ENCODE results near the gene ADSL. TPM values are rescaled to one million over a fixed set of nuclear protein-coding genes. Genes with fewer than 3 reads are reported as not detected.
"Not testable (repeated sequence)": the region's sequence is repeated elsewhere in the genome, so short reads cannot be mapped to it uniquely, and the experiment has no call there.

Gene ADSL
- polyA plus RNA-seq, 1 of the 3 experiments (the other 2 are of a cell fraction): 79.7 TPM

DNA sequence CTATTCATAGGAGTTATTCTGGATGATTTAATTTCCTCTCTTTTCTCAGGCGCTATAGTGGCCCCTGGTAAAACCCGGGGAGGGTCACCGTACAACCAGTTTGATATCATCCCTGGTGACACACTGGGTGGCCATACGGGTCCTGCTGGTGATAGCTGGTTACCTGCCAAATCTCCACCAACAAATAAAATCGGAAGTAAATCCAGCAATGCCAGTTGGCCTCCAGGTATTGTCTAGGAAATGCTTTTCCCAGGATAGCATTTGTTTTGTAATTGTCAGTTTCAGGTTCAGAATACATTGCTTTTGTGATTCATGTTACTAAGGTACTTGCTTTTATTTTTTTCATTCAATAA is 35.6 kb upstream of the ADSL start (continued):
- TF ChIP-seq FOXJ3 (CRISPR knock-in tag; IDR thresholded peaks at IDR 0.05): no peak
- no peak for TF ChIP-seq EP300 (IDR thresholded peaks at IDR 0.05; ENCODE audit: borderline replicate concordance in 1 of 2, low read depth in 1 of 2, low read length in 1 of 2)
- no peak for TF ChIP-seq SIN3A (IDR thresholded peaks at IDR 0.05; ENCODE audit: borderline replicate concordance, low read depth, low read length)
- TF ChIP-seq GATA2 (CRISPR knock-in tag; IDR thresholded peaks at IDR 0.05): no peak
- TF ChIP-seq, protein P1, sequence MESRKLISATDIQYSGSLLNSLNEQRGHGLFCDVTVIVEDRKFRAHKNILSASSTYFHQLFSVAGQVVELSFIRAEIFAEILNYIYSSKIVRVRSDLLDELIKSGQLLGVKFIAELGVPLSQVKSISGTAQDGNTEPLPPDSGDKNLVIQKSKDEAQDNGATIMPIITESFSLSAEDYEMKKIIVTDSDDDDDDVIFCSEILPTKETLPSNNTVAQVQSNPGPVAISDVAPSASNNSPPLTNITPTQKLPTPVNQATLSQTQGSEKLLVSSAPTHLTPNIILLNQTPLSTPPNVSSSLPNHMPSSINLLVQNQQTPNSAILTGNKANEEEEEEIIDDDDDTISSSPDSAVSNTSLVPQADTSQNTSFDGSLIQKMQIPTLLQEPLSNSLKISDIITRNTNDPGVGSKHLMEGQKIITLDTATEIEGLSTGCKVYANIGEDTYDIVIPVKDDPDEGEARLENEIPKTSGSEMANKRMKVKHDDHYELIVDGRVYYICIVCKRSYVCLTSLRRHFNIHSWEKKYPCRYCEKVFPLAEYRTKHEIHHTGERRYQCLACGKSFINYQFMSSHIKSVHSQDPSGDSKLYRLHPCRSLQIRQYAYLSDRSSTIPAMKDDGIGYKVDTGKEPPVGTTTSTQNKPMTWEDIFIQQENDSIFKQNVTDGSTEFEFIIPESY (IDR thresholded peaks at IDR 0.05; ENCODE audit: borderline replicate concordance, low read depth): no peak
- no peak for TF ChIP-seq RCOR1 (IDR thresholded peaks at IDR 0.05; ENCODE audit: low read length)
- TF ChIP-seq, protein P2, sequence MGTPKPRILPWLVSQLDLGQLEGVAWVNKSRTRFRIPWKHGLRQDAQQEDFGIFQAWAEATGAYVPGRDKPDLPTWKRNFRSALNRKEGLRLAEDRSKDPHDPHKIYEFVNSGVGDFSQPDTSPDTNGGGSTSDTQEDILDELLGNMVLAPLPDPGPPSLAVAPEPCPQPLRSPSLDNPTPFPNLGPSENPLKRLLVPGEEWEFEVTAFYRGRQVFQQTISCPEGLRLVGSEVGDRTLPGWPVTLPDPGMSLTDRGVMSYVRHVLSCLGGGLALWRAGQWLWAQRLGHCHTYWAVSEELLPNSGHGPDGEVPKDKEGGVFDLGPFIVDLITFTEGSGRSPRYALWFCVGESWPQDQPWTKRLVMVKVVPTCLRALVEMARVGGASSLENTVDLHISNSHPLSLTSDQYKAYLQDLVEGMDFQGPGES (IDR thresholded peaks at IDR 0.05; ENCODE audit: low read depth, low read length): no peak
- TF ChIP-seq RXRA (IDR thresholded peaks at IDR 0.05; ENCODE audit: borderline replicate concordance, low read depth): no peak

- POLR2A ChIA-PET; H3K79me2 ChIP-seq (ENCODE audit: insufficient read depth); H2AFZ ChIP-seq (ENCODE audit: low read depth); DNase-seq; H3K9ac ChIP-seq; H3K4me3 ChIP-seq (ENCODE audit: low read depth in 2 of 2, low read length in 1 of 2); H3K4me1 ChIP-seq (ENCODE audit: control insufficient read depth in 1 of 2, insufficient read depth in 2 of 2, low read depth in 1 of 2, low read length in 1 of 2); H3K27me3 ChIP-seq (ENCODE audit: insufficient read depth); CTCF ChIA-PET; H3K9me3 ChIP-seq; H4K20me1 ChIP-seq (ENCODE audit: insufficient read depth); H3K4me2 ChIP-seq; H3K9me2 ChIP-seq: not testable (repeated sequence)
- peaks cover 20 to 37% of the 10 kb centered on the region in 2 experiments for H3K36me3 ChIP-seq (replicated peaks in 1 of 2; ENCODE audit: control insufficient read depth in 1 of 2, insufficient read depth in 2 of 2, low read length in 1 of 2)
- WGBS (ENCODE audit: low lambda C conversion rate): 96% methylated on average over 12 of the region's 12 CpGs
- H3F3A ChIP-seq (replicated peaks; ENCODE audit: insufficient read depth): peaks cover 21% of the 10 kb centered on the region
- H3K27ac ChIP-seq (ENCODE audit: low read depth in 2 of 2, low read length in 1 of 2): peak overlapping the region in 1 of 2 experiments; percentile 88; a peak in 1 of 4 replicates
Measured at GRCh38 chr22:40311646-40312045, 34.7 kb upstream of the ADSL start.

DNA sequence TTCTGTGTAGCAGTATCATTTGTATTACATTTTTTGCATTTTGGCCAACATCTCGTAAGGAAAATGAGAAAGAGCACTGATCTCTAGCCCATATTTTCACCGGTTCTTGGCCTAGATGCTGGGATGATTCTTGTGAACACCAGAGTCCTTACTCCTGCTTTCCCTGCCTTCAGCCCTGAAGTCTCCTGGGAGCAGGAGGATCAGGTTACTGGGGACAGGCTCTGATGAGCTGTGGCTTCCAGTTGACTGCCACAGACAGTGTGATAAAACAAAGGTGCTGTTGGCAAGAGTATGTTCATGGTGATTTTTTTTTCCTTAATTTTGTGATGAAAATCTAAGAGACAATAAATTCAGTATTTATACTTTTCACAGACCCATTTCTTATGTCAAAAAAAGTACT is 34.2 kb upstream of the ADSL start:
- no peaks in the 10 kb centered on the region for H3K9me2 ChIP-seq
- peaks cover 21% of the 10 kb centered on the region for H3F3A ChIP-seq (replicated peaks; ENCODE audit: insufficient read depth)
- no peak overlapping the region for H3K4me2 ChIP-seq
- CTCF ChIA-PET: no interaction called here
- H3K27me3 ChIP-seq (ENCODE audit: insufficient read depth): no peaks in the 10 kb centered on the region
- H3K36me3 ChIP-seq (replicated peaks in 1 of 2; ENCODE audit: control insufficient read depth in 1 of 2, insufficient read depth in 2 of 2, low read length in 1 of 2): peaks cover 20 to 40% of the 10 kb centered on the region in 2 experiments
- peaks cover 0 to 6% of the 10 kb centered on the region in 2 experiments; a peak in 2 of 4 replicates for H3K4me1 ChIP-seq (ENCODE audit: control insufficient read depth in 1 of 2, insufficient read depth in 2 of 2, low read depth in 1 of 2, low read length in 1 of 2)
- POLR2A ChIA-PET: no interaction called here
- no peak overlapping the region for H3K9ac ChIP-seq
- 0 out of 2 replicates have a peak, but pooled peaks cover 4% of the 10 kb centered on the region for H4K20me1 ChIP-seq (ENCODE audit: insufficient read depth)
- no peak overlapping the region; a peak in 1 of 4 replicates for H3K27ac ChIP-seq (ENCODE audit: low read depth in 2 of 2, low read length in 1 of 2)
- DNase-seq: no peak
- no peaks in the 10 kb centered on the region for H3K79me2 ChIP-seq (ENCODE audit: insufficient read depth)
- no peak overlapping the region for H3K4me3 ChIP-seq (ENCODE audit: low read depth in 2 of 2, low read length in 1 of 2)
- H3K9me3 ChIP-seq: no peaks in the 10 kb centered on the region
- no peak overlapping the region for H2AFZ ChIP-seq (ENCODE audit: low read depth)
- 96% methylated on average over 2 of the region's 2 CpGs for WGBS (ENCODE audit: low lambda C conversion rate)
- TF ChIP-seq FOXM1 (IDR thresholded peaks at IDR 0.05; ENCODE audit: low read depth) (no peak), REST (IDR thresholded peaks at IDR 0.05; ENCODE audit: low read depth, low read length) (no peak), SIN3A (IDR thresholded peaks at IDR 0.05; ENCODE audit: borderline replicate concordance, low read depth, low read length) (no peak), MEF2A (IDR thresholded peaks at IDR 0.05; ENCODE audit: borderline replicate concordance, low read depth) (no peak), TAF1 (IDR thresholded peaks at IDR 0.05; ENCODE audit: borderline replicate concordance, low read depth, low read length) (no peak), RXRA (IDR thresholded peaks at IDR 0.05; ENCODE audit: borderline replicate concordance, low read depth) (no peak), PBX3 (IDR thresholded peaks at IDR 0.05) (no peak), EP300 (IDR thresholded peaks at IDR 0.05; ENCODE audit: borderline replicate concordance in 1 of 2, low read depth in 1 of 2, low read length in 1 of 2) (no peak), EZH2phosphoT487 (IDR thresholded peaks at IDR 0.05; ENCODE audit: borderline replicate concordance, low read depth) (no peak), SMC3 (IDR thresholded peaks at IDR 0.05; ENCODE audit: low read depth, low read length) (no peak), MXI1 (IDR thresholded peaks at IDR 0.05; ENCODE audit: low read depth, low read length) (no peak), NRF1 (IDR thresholded peaks at IDR 0.05; ENCODE audit: low read depth, low read length) (no peak)

Measured in SK-N-SH (cell line).